GM12874 (cell line): ENCODE data around the gene DPEP2NB.

Experiments
- CTCF ChIP-seq: IDR thresholded peaks from 2 replicates; pipeline ENCODE4 v1.5.1; 2011; ENCODE audit warnings: low read depth, mild to moderate bottlenecking, control low read depth, low read length, moderate library complexity; ENCODE audit not compliant: insufficient read depth

Gene DPEP2NB

GRCh38 chr16:67967183-67967957 is 48.3 kb downstream of the DPEP2NB start:
- TF ChIP-seq CTCF: no peak

GRCh38 chr16:67966549-67967182 is 49.0 kb downstream of the DPEP2NB start:
- no peak for TF ChIP-seq CTCF

GRCh38 chr16:67965668-67966548 is 49.8 kb downstream of the DPEP2NB start:
- no peak for TF ChIP-seq CTCF

- no peak for TF ChIP-seq CTCF
Measured at GRCh38 chr16:67964477-67965131, 51.1 kb downstream of the DPEP2NB start.

- no peak for TF ChIP-seq CTCF
Measured at GRCh38 chr16:67963662-67964321, 51.9 kb downstream of the DPEP2NB start.
